Calu3 (cell line): ENCODE data around the gene AIF1L. TPM values are rescaled to one million over a fixed set of nuclear protein-coding genes. Genes with fewer than 3 reads are reported as not detected.

Experiments
- BruUV-seq: library from RNA; stranded (reverse); fragments of 400-500 nt; replicated peaks from 2 replicates; lab custom pipeline; 2021; lab: Mats Ljungman, UMichigan
- CTCF ChIA-PET: fragments of 300-600 bp; sonication (Branson Sonifier 250); formaldehyde crosslinking; loops from one replicate; lab custom pipeline; 2022; ENCODE audit warnings: antibody characterized with exemption; lab: Charles Lee
- DNase-seq: peaks from one replicate; pipeline ENCODE4 v3.0.0; 2022
- H3K27ac Mint-ChIP-seq: one replicate; pipeline ENCODE4 v1.8.0; 2022; ENCODE audit warnings: mixed read lengths; ENCODE audit not compliant: unreplicated experiment
- H3K27me3 Mint-ChIP-seq: one replicate; pipeline ENCODE4 v1.8.0; 2022; ENCODE audit warnings: mixed read lengths; ENCODE audit not compliant: unreplicated experiment
- H3K36me3 Mint-ChIP-seq: one replicate; pipeline ENCODE4 v1.8.0; 2022; ENCODE audit warnings: mild to moderate bottlenecking, moderate library complexity, mixed read lengths; ENCODE audit not compliant: insufficient read depth, unreplicated experiment
- H3K4me1 Mint-ChIP-seq: one replicate; pipeline ENCODE4 v1.8.0; 2022; ENCODE audit warnings: mild to moderate bottlenecking, low read depth, mixed read lengths; ENCODE audit not compliant: unreplicated experiment
- H3K4me3 Mint-ChIP-seq: one replicate; pipeline ENCODE4 v1.8.0; 2022; ENCODE audit warnings: mild to moderate bottlenecking, low read depth, moderate library complexity, mixed read lengths; ENCODE audit not compliant: unreplicated experiment
- H3K9me3 Mint-ChIP-seq: one replicate; pipeline ENCODE4 v1.8.0; 2022; ENCODE audit warnings: low read depth, mixed read lengths; ENCODE audit not compliant: unreplicated experiment
- intact Hi-C: fragments of 100-400 bp; cut with micrococcal nuclease; formaldehyde crosslinking; loops from one replicate; pipeline ENCODE4 v1.10.0; 2022; ENCODE audit not compliant: unreplicated experiment
- total RNA-seq: library from RNA; stranded (reverse); gene quantifications from 2 replicates; pipeline ENCODE4 v1.2.3, GENCODE V29; 2022
- TF ChIP-seq, protein P1 (sequence below): fragments of 200-600 bp; IDR thresholded peaks from one replicate; pipeline ENCODE4 v1.8.0; 2022; ENCODE audit warnings: antibody characterized with exemption; ENCODE audit not compliant: unreplicated experiment

AIF1L gene
- total RNA-seq, 1 experiment from 2014 or later, result 27.2 TPM

DNA sequence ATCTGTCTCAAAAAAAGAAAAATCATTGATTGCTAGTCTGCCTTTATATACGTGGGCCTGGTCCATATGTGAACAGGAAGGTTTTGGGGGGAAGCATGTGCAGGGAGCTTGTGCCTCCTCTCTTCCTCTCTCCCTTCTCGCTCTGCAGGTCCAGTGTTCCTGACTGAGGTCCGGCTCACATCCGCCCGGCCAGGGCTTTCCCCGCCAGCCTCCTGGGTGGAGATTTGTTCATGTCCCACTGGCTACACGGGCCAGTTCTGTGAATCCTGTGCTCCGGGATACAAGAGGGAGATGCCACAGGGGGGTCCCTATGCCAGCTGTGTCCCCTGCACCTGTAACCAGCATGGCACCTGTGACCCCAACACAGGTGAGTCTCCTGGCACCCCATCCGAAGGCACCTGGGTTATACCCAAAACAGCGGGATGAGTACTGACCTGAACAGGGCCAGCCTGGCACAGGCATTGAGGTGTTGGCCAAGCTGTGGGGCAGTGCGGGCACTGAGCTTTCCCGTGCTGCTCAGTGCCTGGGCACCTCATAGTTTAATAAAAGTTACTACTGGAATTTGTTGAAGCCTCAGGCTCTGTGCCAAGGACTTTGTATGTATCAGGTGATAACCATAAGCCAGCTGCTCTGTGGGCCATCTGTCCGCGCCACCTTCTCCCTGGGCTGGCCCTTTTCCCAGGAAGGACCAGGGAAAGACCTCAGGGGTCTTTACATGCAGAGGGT is 39.4 kb upstream of the AIF1L start:
- Mint-ChIP-seq H3K27me3 (peaks cover 15% of the 10 kb centered on the region), H3K27ac (no peak overlapping the region), H3K36me3 (no peaks in the 10 kb centered on the region), H3K4me3 (no peak overlapping the region), H3K9me3 (no peaks in the 10 kb centered on the region), H3K4me1 (no peaks in the 10 kb centered on the region)
- no TSS peak for BruUV-seq
- TF ChIP-seq, protein P1, sequence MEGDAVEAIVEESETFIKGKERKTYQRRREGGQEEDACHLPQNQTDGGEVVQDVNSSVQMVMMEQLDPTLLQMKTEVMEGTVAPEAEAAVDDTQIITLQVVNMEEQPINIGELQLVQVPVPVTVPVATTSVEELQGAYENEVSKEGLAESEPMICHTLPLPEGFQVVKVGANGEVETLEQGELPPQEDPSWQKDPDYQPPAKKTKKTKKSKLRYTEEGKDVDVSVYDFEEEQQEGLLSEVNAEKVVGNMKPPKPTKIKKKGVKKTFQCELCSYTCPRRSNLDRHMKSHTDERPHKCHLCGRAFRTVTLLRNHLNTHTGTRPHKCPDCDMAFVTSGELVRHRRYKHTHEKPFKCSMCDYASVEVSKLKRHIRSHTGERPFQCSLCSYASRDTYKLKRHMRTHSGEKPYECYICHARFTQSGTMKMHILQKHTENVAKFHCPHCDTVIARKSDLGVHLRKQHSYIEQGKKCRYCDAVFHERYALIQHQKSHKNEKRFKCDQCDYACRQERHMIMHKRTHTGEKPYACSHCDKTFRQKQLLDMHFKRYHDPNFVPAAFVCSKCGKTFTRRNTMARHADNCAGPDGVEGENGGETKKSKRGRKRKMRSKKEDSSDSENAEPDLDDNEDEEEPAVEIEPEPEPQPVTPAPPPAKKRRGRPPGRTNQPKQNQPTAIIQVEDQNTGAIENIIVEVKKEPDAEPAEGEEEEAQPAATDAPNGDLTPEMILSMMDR, result no peak
- CTCF ChIA-PET, result interaction anchor here (1.0 to 1.8 kb wide), 2 partner anchors 26 to 279 kb away, joined by 4 to 5 read pairs; no protein-coding TSS in a partner anchor
- no peak for DNase-seq
- intact Hi-C loops, result loop anchor here (5.0 kb wide), 1 partner anchor 280 kb away; no protein-coding TSS in a partner anchor

DNA sequence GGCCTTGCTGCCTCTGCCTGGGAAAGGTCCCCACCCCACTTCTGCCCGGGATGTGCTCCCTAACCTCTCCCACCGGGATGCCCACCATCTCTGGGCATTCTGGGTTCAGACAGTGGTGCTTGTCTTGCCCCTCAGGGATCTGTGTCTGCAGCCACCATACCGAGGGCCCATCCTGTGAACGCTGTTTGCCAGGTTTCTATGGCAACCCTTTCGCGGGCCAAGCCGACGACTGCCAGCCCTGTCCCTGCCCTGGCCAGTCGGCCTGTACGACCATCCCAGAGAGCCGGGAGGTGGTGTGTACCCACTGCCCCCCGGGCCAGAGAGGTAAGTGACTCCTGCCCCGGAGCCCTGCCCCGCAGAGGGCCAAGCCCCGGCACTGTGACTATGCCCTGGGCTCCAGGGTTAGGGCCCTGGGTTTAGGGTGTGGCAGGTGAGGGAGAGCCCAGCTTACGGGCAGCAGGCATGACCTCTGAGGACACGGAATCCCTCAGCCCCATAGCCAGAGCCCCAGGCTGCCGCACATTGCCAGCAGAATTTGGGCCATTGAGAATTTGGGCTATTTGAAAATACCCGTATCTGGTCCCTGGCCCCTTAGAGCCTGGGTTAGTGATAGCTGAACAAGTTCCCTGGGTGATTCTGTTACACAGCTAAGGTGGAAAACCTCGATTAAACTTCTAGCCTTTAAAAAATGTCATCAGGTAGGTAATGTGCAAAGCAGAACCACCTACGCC is 35.3 kb upstream of the AIF1L start:
- TF ChIP-seq, protein P1, result no peak
- CTCF ChIA-PET, result no interaction called here
- Mint-ChIP-seq H3K4me1 (no peaks in the 10 kb centered on the region), H3K27me3 (peaks cover 15% of the 10 kb centered on the region), H3K27ac (no peak overlapping the region), H3K9me3 (no peaks in the 10 kb centered on the region), H3K36me3 (no peaks in the 10 kb centered on the region), H3K4me3 (no peak overlapping the region)
- no TSS peak for BruUV-seq
- intact Hi-C loops, result no loop called here
- DNase-seq, result no peak

DNA sequence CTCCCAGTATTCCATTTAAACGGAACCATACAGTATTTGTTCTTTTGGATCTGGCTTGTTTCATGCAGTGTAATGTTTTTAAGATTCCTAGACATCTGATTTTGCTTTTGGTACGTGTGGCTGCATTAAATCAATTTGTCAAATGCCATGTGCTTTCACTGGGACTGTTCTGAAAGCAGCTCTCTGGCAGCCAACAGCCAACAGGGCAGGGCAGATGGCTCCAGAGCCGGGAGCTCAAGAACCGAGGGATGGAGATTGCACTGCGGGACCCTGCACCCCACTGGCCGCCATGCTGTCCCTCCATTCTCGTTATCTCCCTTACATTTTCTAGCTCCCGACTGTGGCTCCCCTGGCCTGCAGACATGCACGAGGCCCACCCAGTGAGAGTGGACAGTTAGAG is 33.4 kb upstream of the AIF1L start:
- DNase-seq, result no peak
- Mint-ChIP-seq H3K4me1 (no peaks in the 10 kb centered on the region), H3K9me3 (no peaks in the 10 kb centered on the region), H3K27me3 (peaks cover 27% of the 10 kb centered on the region), H3K27ac (no peak overlapping the region), H3K36me3 (no peaks in the 10 kb centered on the region), H3K4me3 (no peak overlapping the region)
- TF ChIP-seq, protein P1, result no peak
- CTCF ChIA-PET, result interaction anchor here (0.6 to 0.7 kb wide), 2 partner anchors 29 to 349 kb away, joined by 3 to 4 read pairs; no protein-coding TSS in a partner anchor
- no TSS peak for BruUV-seq
- intact Hi-C loops, result no loop called here

DNA sequence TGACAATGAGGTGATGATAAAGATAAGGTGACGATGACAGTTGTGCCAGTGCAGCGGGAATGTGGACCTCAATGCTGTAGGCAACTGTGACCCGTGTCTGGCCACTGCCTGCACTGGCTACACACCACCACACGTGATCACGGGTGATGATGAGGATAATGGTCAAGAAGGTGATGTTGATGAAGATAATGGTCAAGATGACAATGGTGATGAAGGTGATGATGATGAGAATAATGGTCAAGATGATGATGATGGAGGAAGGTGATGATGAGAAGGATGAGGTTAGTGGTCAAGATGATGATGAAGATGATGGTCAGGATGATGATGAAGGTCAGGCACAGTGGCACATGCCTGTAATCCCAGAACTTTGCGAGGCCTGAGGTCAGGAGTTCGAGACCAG is 30.7 kb upstream of the AIF1L start:
- H3K4me1 Mint-ChIP-seq, result no peaks in the 10 kb centered on the region
- H3K4me3 Mint-ChIP-seq, result no peak overlapping the region
- H3K27ac Mint-ChIP-seq, result no peak overlapping the region
- H3K9me3 Mint-ChIP-seq, result no peaks in the 10 kb centered on the region
- TF ChIP-seq, protein P1, result no peak
- no peak for DNase-seq
- H3K36me3 Mint-ChIP-seq, result no peaks in the 10 kb centered on the region
- intact Hi-C loops, result no loop called here
- CTCF ChIA-PET, result no interaction called here
- BruUV-seq, result no TSS peak
- peaks cover 45% of the 10 kb centered on the region for H3K27me3 Mint-ChIP-seq
